GM18907 (cell line): ENCODE data around the gene SKAP1.

Source experiments
- ATAC-seq: cut with Tn5 transposase; IDR thresholded peaks from one replicate; pipeline ENCODE4 v1.9.1; 2021; ENCODE audit warnings: mild to moderate bottlenecking, moderate library complexity; ENCODE audit not compliant: unreplicated experiment

The SKAP1 gene

GRCh38 chr17:48151220-48151619, 278.8 kb downstream of the SKAP1 start:
- ATAC-seq = no peak

GRCh38 chr17:48150597-48151001, 279.4 kb downstream of the SKAP1 start:
- no peak for ATAC-seq

GRCh38 chr17:48149787-48150463, 280.1 kb downstream of the SKAP1 start:
- no peak for ATAC-seq

GRCh38 chr17:48148854-48149786, 280.9 kb downstream of the SKAP1 start:
- ATAC-seq = no peak

- ATAC-seq = no peak
These were observed 281.8 kb downstream of the SKAP1 start for GRCh38 chr17:48148029-48148770.

- no peak for ATAC-seq
These were observed 284.8 kb downstream of the SKAP1 start for GRCh38 chr17:48144976-48145798.

GRCh38 chr17:48144231-48144630, 285.8 kb downstream of the SKAP1 start:
- no peak for ATAC-seq

GRCh38 chr17:48143629-48144028, 286.4 kb downstream of the SKAP1 start:
- no peak for ATAC-seq

GRCh38 chr17:48139944-48140343, 290.1 kb downstream of the SKAP1 start:
- ATAC-seq = no peak

GRCh38 chr17:48137656-48138055, 292.4 kb downstream of the SKAP1 start:
- no peak for ATAC-seq

GRCh38 chr17:48134912-48135480, 295.0 kb downstream of the SKAP1 start:
- no peak for ATAC-seq

GRCh38 chr17:48132385-48132784, 297.6 kb downstream of the SKAP1 start:
- ATAC-seq = no peak

GRCh38 chr17:48131216-48131824, 298.7 kb downstream of the SKAP1 start:
- ATAC-seq = no peak

GRCh38 chr17:48129981-48130380, 300.0 kb downstream of the SKAP1 start:
- no peak for ATAC-seq

- ATAC-seq = no peak
These were observed 301.6 kb downstream of the SKAP1 start for GRCh38 chr17:48128400-48128799.

- ATAC-seq = no peak
These were observed 302.5 kb downstream of the SKAP1 start for GRCh38 chr17:48127371-48128051.

- no peak for ATAC-seq
These were observed 303.5 kb downstream of the SKAP1 start for GRCh38 chr17:48126532-48126850.

GRCh38 chr17:48125829-48126531, 304.0 kb downstream of the SKAP1 start:
- no peak for ATAC-seq
